IPS DF 6.9 (cell line): ENCODE data around the gene ADAM15.

Source experiments
- DNase-seq: peaks from one replicate; pipeline ENCODE4 v3.0.0-alpha.2; 2013; ENCODE audit warnings: low read depth, low spot score
- H3K27ac ChIP-seq: one replicate; pipeline ENCODE4 v1.5.1; 2013; ENCODE audit warnings: low read length, control low read depth
- H3K27me3 ChIP-seq: 2 replicates; pipeline ENCODE4 v1.6.1; 2013; ENCODE audit warnings: mild to moderate bottlenecking, low read length; ENCODE audit not compliant: control insufficient read depth, insufficient read depth
- H3K36me3 ChIP-seq: 2 replicates; pipeline ENCODE4 v1.6.1; 2013; ENCODE audit warnings: low read length; ENCODE audit not compliant: control insufficient read depth, insufficient read depth
- H3K4me1 ChIP-seq: 2 replicates; pipeline ENCODE4 v1.6.1; 2013; ENCODE audit warnings: low read length; ENCODE audit not compliant: control insufficient read depth, insufficient read depth
- H3K4me3 ChIP-seq: 2 replicates; pipeline ENCODE4 v1.5.1; 2013; ENCODE audit warnings: mild to moderate bottlenecking, low read length
- H3K9me3 ChIP-seq: 2 replicates; pipeline ENCODE4 v1.6.1; 2013; ENCODE audit warnings: low read length, inconsistent platforms; ENCODE audit not compliant: control insufficient read depth, insufficient read depth
- WGBS: extraction: QIAGEN DNeasy Blood & Tissue Kit; methylation state at CpG from one replicate; pipeline ENCODE4 v1.1.7; 2013; ENCODE audit warnings: mixed read lengths, missing lambda C conversion rate; ENCODE audit not compliant: insufficient read length, insufficient coverage; 5-methylcytosine and 5-hydroxymethylcytosine counted together

ADAM15 gene

DNA sequence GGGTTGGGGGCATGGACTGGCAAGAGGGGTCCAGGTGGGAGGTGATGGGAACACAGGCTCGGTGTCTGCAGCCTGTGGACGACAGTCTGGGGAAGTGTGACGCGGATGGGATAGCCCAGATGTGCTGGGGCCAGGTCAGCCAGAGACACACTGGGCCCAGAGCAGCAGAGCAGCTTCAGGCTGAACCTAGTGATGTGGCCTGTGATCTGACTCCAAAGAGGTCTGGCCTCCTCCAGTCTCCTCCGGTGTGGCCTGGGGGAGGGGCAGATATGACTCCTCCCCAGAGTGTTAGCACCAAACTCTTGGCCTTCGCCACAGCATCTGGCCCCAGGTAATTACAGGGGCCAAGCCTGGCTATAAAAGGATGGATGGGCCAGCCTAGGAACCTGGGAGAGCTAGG is 41.0 kb downstream of the ADAM15 start:
- Histone ChIP-seq H3K27ac (no peak overlapping the region), H3K9me3 (no peaks in the 10 kb centered on the region), H3K4me1 (peaks cover 8% of the 10 kb centered on the region; the same call in 1 of the 2 replicates), H3K4me3 (no peak overlapping the region), H3K27me3 (no peaks in the 10 kb centered on the region), H3K36me3 (no peaks in the 10 kb centered on the region)
- no peak for DNase-seq
- no CpG with 5 or more reads among the region's 6 CpGs for WGBS

DNA sequence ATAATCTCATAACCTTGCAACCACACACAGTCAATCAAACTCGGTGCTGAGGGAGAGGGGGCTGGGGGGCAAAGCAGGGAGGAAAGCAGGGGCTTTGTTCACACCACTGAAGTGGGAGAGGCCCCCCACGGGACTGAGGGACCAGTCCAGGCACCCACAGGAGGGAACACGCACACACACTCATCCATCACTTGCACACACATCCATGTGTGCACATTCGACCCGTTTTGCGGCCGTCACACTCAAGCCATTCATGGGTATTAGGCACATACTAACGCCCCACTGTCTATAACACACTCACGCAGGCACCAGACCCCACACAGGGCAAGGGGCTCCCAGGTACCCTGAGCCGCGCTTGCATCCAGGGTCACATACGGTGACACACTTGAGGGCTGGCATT is 41.5 kb downstream of the ADAM15 start:
- Histone ChIP-seq H3K36me3 (no peaks in the 10 kb centered on the region), H3K27ac (no peak overlapping the region), H3K4me1 (peaks cover 8% of the 10 kb centered on the region; the same call in 1 of the 2 replicates), H3K27me3 (no peaks in the 10 kb centered on the region), H3K4me3 (no peak overlapping the region), H3K9me3 (no peaks in the 10 kb centered on the region)
- no peak for DNase-seq
- no CpG with 5 or more reads among the region's 12 CpGs for WGBS

DNA sequence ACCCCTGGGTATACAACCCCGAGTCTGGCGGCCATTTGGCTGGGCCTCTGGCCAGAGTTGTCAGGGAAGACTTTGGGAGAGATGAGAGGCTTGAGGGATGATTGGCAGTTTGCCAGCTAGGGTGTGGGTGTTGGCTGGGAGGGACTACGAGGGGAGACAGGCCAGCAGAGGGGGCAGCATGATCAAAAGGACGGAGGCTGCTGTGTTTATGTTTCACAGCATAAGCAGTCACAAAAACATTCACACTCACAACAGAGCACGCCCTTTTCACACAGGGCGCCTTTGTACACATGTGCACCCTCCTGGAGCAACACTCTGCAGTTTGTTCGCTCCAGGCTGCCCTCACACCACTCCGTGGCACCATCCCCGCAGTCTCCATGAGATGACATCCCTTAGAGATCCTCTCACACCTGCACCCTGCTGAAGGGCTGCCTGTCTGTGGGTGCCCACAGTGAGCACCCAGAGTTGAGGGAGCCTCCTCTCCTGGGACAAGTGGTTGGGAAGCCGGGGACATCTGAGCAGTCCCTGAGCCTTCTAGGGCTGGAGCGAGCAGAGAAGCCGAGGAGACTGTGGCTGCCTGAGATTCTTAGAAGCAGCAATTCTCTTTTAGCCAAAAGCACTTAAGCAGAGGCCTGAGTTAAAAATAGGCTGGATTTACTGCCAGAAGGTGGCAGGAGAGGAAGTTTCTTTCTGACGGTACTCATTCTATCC is 43.0 kb downstream of the ADAM15 start:
- Histone ChIP-seq H3K36me3 (no peaks in the 10 kb centered on the region), H3K27me3 (no peaks in the 10 kb centered on the region), H3K4me1 (peaks cover 8% of the 10 kb centered on the region; the same call in 1 of the 2 replicates), H3K27ac (no peak overlapping the region), H3K9me3 (no peaks in the 10 kb centered on the region), H3K4me3 (no peak overlapping the region)
- no CpG with 5 or more reads among the region's 13 CpGs for WGBS
- no peak for DNase-seq

DNA sequence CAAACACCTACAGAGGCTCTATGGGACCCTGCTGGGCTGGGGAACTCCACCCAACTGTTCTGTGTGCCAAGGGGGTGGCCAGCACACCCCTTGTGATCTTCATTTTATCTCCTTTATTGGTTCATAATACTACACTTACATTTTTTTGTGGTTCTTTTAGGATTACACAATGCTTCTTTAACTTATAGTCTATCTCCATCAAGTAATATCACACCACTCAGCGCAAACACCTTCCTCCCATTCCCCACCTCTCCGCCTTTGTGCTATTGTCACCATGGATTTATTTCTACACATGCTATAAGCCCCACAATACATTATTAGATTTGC is 43.5 kb downstream of the ADAM15 start:
- Histone ChIP-seq H3K4me1 (peaks cover 8% of the 10 kb centered on the region; the same call in 1 of the 2 replicates), H3K27me3 (no peaks in the 10 kb centered on the region), H3K27ac (no peak overlapping the region), H3K4me3 (no peak overlapping the region), H3K36me3 (no peaks in the 10 kb centered on the region), H3K9me3 (no peaks in the 10 kb centered on the region)
- no peak for DNase-seq
- WGBS = no CpG with 5 or more reads among the region's 2 CpGs

DNA sequence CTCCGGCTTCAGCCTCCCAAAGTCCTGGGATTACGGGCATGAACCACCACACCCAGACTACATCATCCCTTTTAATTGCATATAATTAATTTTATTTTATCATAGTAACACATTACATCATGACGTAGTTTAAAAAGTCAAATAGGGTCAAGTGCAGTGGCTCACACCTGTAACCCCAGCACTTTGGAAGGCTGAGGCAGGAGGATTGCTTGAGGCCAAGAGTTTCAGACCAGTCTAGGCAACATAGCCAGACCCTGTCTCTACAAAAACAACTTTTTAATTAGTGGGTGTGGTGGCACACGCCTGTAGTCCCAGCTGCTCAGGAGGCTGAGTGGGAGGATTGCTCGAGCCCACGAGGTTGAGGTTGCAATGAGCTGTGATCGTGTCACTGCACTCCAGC is 48.2 kb downstream of the ADAM15 start:
- no peaks in the 10 kb centered on the region for H3K27me3 ChIP-seq
- no peaks in the 10 kb centered on the region for H3K36me3 ChIP-seq
- no peaks in the 10 kb centered on the region for H3K9me3 ChIP-seq
- WGBS = no CpG with 5 or more reads among the region's 7 CpGs
- no peak for DNase-seq
- H3K27ac ChIP-seq = no peak overlapping the region
- H3K4me1 ChIP-seq = no peaks in the 10 kb centered on the region
- no peak overlapping the region for H3K4me3 ChIP-seq

DNA sequence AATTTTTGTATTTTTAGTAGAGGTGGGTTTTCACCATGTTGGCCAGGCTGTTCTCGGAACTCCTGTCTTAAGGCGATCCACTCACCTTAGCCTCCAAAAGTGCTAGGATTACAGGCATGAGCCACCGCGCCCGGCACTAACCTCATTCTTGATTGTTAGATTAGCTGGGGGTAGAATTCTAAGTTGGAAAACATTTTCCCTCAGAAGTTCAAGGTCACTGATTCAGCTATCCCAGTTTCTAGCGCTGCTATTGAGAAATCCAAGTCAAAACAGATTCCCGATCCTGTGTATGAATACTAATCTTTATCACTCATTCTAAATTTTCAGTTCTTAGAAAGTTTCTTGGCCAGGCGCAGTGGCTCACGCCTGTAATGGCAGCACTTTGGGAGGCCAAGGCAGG is 52.2 kb downstream of the ADAM15 start:
- H3K9me3 ChIP-seq = no peaks in the 10 kb centered on the region
- no peaks in the 10 kb centered on the region for H3K36me3 ChIP-seq
- WGBS = no CpG with 5 or more reads among the region's 9 CpGs
- no peak overlapping the region for H3K27ac ChIP-seq
- H3K4me1 ChIP-seq = no peaks in the 10 kb centered on the region; the same call in 1 of the 2 replicates
- H3K27me3 ChIP-seq = no peaks in the 10 kb centered on the region
- no peak for DNase-seq
- H3K4me3 ChIP-seq = no peak overlapping the region

DNA sequence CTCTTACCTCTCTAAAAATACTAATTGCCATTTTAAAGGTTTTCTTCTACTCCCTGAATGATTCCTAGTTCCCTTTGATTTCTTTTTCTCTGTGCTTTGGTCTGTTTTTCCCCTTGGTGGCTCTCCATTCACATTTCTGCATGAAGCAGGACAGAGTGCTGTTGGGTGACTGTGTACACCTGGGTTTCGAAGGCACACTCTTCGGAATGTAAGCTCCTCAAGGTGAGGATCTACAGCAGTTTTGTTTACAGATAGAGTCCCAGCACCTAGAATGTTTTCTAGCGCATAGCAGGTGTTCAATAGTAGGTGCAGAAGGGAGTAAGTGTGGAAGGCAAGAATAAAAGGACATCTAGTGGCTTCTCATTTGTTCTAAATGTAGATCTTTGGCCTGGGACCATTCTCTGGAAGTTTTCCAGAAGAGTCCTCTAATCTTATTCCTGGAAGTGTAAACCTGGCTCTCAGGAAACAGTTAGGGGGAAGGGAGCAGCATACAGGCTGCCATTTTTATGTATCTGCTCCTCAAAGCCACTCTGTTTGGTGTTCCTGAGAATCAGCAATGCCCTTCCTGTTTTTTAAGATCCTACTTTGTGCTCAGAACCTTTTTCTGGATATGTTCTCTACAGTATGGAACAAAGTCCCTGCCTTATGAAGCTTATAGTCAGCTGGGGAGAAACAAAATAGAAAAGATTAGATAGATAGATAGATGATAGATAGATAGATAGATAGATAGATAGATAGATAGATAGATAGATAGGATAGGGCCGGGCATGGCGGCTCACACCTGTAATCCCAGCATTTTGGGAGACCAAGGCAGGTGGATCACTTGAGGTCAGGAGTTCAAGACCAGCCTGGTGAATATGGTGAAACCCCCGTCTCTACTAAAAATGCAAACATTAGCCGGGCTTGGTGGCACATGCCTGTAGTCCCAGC is 53.8 kb downstream of the ADAM15 start:
- Histone ChIP-seq H3K36me3 (no peaks in the 10 kb centered on the region), H3K9me3 (no peaks in the 10 kb centered on the region), H3K4me3 (no peak overlapping the region), H3K4me1 (no peaks in the 10 kb centered on the region; the same call in 1 of the 2 replicates), H3K27me3 (no peaks in the 10 kb centered on the region), H3K27ac (no peak overlapping the region)
- no CpG with 5 or more reads among the region's 7 CpGs for WGBS
- no peak for DNase-seq

DNA sequence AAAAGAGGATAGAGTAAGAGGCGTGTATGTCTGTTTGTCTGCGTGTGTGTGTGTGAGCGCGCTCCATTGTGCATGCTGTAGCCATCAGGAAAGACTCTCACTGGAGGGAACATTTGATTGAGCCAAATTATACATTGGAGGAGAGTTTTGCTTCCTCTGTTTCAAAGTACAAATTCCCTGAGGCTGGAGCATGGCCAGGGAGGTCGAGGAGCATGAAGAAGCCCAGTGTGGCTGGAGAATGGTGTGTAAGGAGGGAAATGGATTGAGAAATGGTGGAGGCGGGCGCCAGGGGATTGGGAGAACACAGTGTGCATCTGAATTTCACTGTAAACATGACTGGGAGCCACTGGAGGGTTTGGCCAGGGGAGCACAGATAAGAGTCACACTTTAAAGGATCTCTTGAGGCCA is 54.5 kb downstream of the ADAM15 start:
- Histone ChIP-seq H3K36me3 (no peaks in the 10 kb centered on the region), H3K4me1 (no peaks in the 10 kb centered on the region; the same call in 1 of the 2 replicates), H3K9me3 (no peaks in the 10 kb centered on the region), H3K27ac (no peak overlapping the region), H3K27me3 (no peaks in the 10 kb centered on the region), H3K4me3 (no peak overlapping the region)
- no CpG with 5 or more reads among the region's 7 CpGs for WGBS
- DNase-seq = no peak

DNA sequence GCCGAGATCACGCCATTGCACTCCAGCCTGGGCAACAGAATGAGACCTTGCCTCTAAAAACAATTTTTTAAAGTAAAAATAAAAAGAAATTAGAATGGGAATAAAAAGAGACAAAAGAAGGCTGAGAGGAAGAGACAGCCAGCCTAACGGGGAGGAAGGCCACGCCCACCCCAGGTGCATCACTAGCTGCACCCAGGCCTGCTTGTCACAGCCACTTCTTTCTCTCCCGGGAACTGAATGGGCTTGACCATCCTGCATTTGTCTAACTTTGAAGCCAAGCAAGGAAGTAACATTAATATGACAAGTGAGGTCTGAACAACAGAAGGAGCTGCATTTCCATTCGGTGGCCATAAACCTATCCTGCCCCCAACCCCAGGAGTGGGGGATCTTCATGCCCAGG is 55.7 kb downstream of the ADAM15 start:
- Histone ChIP-seq H3K4me3 (no peak overlapping the region), H3K9me3 (no peaks in the 10 kb centered on the region), H3K27ac (no peak overlapping the region), H3K27me3 (no peaks in the 10 kb centered on the region; the same call in 1 of the 2 replicates), H3K36me3 (no peaks in the 10 kb centered on the region), H3K4me1 (no peaks in the 10 kb centered on the region; the same call in 1 of the 2 replicates)
- no CpG with 5 or more reads among the region's 6 CpGs for WGBS
- DNase-seq = no peak

DNA sequence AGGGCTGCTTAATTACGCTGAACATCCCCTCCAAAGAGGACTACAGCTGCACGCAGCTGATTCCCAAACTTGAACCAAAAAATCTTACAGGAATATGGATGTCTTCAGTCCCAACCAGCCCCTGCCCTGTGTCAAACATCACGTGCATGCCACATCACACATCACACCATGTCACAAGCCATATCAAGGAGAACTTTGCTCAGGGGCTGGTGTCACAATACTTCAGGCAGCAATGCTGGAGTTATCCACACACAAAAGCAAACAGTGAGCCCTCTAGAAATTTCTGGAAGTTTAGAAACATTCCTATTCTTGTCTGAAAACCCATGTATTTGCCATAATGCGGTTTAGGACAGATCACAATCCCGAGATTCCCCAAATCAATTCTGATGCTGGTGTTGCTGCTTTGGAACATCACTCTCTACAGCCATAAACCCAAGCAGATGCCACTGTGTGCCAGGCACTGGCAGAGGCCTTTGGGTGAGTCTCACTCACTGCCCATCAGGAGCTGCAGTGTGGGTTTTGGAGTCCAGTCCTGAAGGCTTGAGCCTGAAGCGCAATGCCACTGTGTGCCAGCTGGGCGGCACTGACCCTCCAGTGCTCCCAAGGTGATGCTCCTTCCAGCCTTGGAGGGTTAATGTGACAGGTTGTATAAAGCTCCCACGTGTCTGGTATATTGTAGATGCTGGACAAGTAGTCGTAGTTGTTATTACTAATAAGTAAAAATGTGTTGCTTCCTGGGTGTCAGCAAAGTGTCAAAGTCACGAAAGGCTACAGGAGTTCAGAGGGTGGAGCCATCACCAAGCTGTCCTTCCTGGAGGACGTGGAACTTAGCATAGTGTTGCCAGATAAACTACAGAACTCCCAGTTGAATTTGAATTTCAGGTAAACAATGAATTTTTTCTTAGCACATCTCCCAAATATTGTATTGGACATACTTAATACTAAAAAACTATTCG is 56.5 kb downstream of the ADAM15 start:
- Histone ChIP-seq H3K27me3 (no peaks in the 10 kb centered on the region; the same call in 1 of the 2 replicates), H3K9me3 (no peaks in the 10 kb centered on the region), H3K4me1 (peaks cover 2% of the 10 kb centered on the region; the same call in 1 of the 2 replicates), H3K36me3 (no peaks in the 10 kb centered on the region), H3K27ac (no peak overlapping the region), H3K4me3 (no peak overlapping the region)
- no peak for DNase-seq
- WGBS = no CpG with 5 or more reads among the region's 12 CpGs
